Stimulated activated CD4-positive, alpha-beta T cell treated with anti-CD3 and anti-CD28 coated beads, Interleukin-2, amount 100 ng/mL, for 4 hours (primary cell): ENCODE data around the gene BUD23.
"Not testable (repeated sequence)": the region's sequence is repeated elsewhere in the genome, so short reads cannot be mapped to it uniquely, and the experiment has no call there.

ENCODE experiments used
- DNase-seq: peaks from one replicate; pipeline ENCODE4 v3.0.0-alpha.2; 2020; ENCODE audit warnings: low read depth

BUD23 gene

GRCh38 chr7:73719806-73720169, 36.4 kb downstream of the BUD23 start:
- no peak for DNase-seq

- DNase-seq, result not testable (repeated sequence)
Measured at GRCh38 chr7:73720443-73720842, 37.0 kb downstream of the BUD23 start.

- no peak for DNase-seq
Measured at GRCh38 chr7:73721377-73721817, 38.0 kb downstream of the BUD23 start.

- not testable (repeated sequence) for DNase-seq
Measured at GRCh38 chr7:73722182-73722581, 38.8 kb downstream of the BUD23 start.

- no peak for DNase-seq
Measured at GRCh38 chr7:73722785-73723184, 39.4 kb downstream of the BUD23 start.

GRCh38 chr7:73723813-73724212, 40.4 kb downstream of the BUD23 start:
- DNase-seq, result no peak

GRCh38 chr7:73726083-73726466, 42.7 kb downstream of the BUD23 start:
- no peak for DNase-seq

GRCh38 chr7:73727952-73728351, 44.6 kb downstream of the BUD23 start:
- DNase-seq, result no peak

GRCh38 chr7:73728551-73728950, 45.2 kb downstream of the BUD23 start:
- DNase-seq, result no peak

- no peak for DNase-seq
Measured at GRCh38 chr7:73730485-73730884, 47.1 kb downstream of the BUD23 start.

- no peak for DNase-seq
Measured at GRCh38 chr7:73732397-73732796, 49.0 kb downstream of the BUD23 start.

GRCh38 chr7:73734619-73735527, 51.5 kb downstream of the BUD23 start:
- DNase-seq, result peak; percentile 75

- no peak for DNase-seq
Measured at GRCh38 chr7:73735528-73735905, 52.1 kb downstream of the BUD23 start.

- no peak for DNase-seq
Measured at GRCh38 chr7:73736885-73737284, 53.5 kb downstream of the BUD23 start.

- no peak for DNase-seq
Measured at GRCh38 chr7:73737491-73738219, 54.3 kb downstream of the BUD23 start.

- peak; percentile 52 for DNase-seq
Measured at GRCh38 chr7:73738220-73738611, 54.8 kb downstream of the BUD23 start.

GRCh38 chr7:73738612-73739386, 55.4 kb downstream of the BUD23 start, which contains the start of gene ABHD11:
ABHD11 (minus strand) TSS chr7:73738802; CDS start chr7:73738770, 32 bp downstream.
- peak; percentile 97 for DNase-seq

- DNase-seq, result no peak
Measured at GRCh38 chr7:73739387-73739767, 56.0 kb downstream of the BUD23 start.

- no peak for DNase-seq
Measured at GRCh38 chr7:73740212-73740611, 56.8 kb downstream of the BUD23 start.

GRCh38 chr7:73740771-73741170, 57.4 kb downstream of the BUD23 start:
- DNase-seq, result no peak

GRCh38 chr7:73741600-73741999, 58.2 kb downstream of the BUD23 start:
- no peak for DNase-seq

GRCh38 chr7:73742338-73742752, 58.9 kb downstream of the BUD23 start:
- no peak for DNase-seq
